DND-41 (cell line): ENCODE data around the gene FOXP1.

ENCODE experiments used
- ATAC-seq: fragments of 200-7000 bp; cut with Tn5 transposase; 3 replicates; pipeline ENCODE4 v1.9.1; 2021; ENCODE audit warnings: low read depth; ENCODE audit not compliant: insufficient read depth
- DNase-seq: peaks from one replicate; pipeline ENCODE4 v3.0.0-alpha.2; 2020
- H2AFZ ChIP-seq: 2 replicates; pipeline ENCODE4 v1.6.0; 2012; ENCODE audit warnings: low read depth, low read length
- H3K27ac ChIP-seq: 2 replicates; pipeline ENCODE4 v1.5.1; 2012; ENCODE audit warnings: low read length, inconsistent platforms
- H3K27me3 ChIP-seq: fragments of 200-600 bp; sonication (generic); 2 replicates; pipeline ENCODE4 v1.6.0; 2012; ENCODE audit warnings: low read length, mild to moderate bottlenecking, inconsistent platforms; ENCODE audit not compliant: insufficient read depth, poor library complexity
- H3K36me3 ChIP-seq: 2 replicates; pipeline ENCODE4 v1.5.1; 2012; ENCODE audit warnings: low read length, inconsistent platforms; ENCODE audit not compliant: insufficient read depth
- H3K4me1 ChIP-seq: 2 replicates; pipeline ENCODE4 v1.5.1; 2012; ENCODE audit warnings: mild to moderate bottlenecking, low read length; ENCODE audit not compliant: insufficient read depth
- H3K4me2 ChIP-seq: 2 replicates; pipeline ENCODE4 v1.6.0; 2012; ENCODE audit warnings: mild to moderate bottlenecking, moderate library complexity, low read length, inconsistent platforms; ENCODE audit not compliant: insufficient read depth
- H3K4me3 ChIP-seq, 2 experiments: fragments of 200-600 bp in 1 of 2; shearing (Covaris generic) in 1 of 2; 2 replicates each; pipeline ENCODE4 v1.5.1; 2012 to 2016; ENCODE audit warnings: inconsistent platforms in 2 of 2, low read length in 2 of 2, mild to moderate bottlenecking in 2 of 2, low read depth in 1 of 2, moderate library complexity in 1 of 2
- H3K79me2 ChIP-seq: 2 replicates; pipeline ENCODE4 v1.6.0; 2012; ENCODE audit warnings: low read length, inconsistent platforms; ENCODE audit not compliant: insufficient read depth
- H3K9ac ChIP-seq: 2 replicates; pipeline ENCODE4 v1.6.0; 2012; ENCODE audit warnings: low read depth, mild to moderate bottlenecking, inconsistent platforms, low read length, moderate library complexity
- H3K9me3 ChIP-seq: 2 replicates; pipeline ENCODE4 v1.5.1; 2012; ENCODE audit warnings: low read length, moderate library complexity, mild to moderate bottlenecking, inconsistent platforms; ENCODE audit not compliant: insufficient read depth, severe bottlenecking
- H4K20me1 ChIP-seq: 2 replicates; pipeline ENCODE4 v1.6.0; 2012; ENCODE audit warnings: low read length; ENCODE audit not compliant: insufficient read depth
- EZH2 ChIP-seq: IDR thresholded peaks from 3 replicates; pipeline ENCODE4 v1.6.1; 2012; ENCODE audit warnings: borderline replicate concordance, low read depth, mild to moderate bottlenecking, moderate library complexity, low read length, inconsistent platforms; ENCODE audit not compliant: severe bottlenecking
- TF ChIP-seq, protein P1 (sequence below): IDR thresholded peaks from 2 replicates; pipeline ENCODE4 v1.5.1; 2012; ENCODE audit warnings: borderline replicate concordance, low read length, moderate library complexity, mild to moderate bottlenecking; ENCODE audit not compliant: poor library complexity, severe bottlenecking; ENCODE audit errors: extremely low read depth

The FOXP1 gene

DNA sequence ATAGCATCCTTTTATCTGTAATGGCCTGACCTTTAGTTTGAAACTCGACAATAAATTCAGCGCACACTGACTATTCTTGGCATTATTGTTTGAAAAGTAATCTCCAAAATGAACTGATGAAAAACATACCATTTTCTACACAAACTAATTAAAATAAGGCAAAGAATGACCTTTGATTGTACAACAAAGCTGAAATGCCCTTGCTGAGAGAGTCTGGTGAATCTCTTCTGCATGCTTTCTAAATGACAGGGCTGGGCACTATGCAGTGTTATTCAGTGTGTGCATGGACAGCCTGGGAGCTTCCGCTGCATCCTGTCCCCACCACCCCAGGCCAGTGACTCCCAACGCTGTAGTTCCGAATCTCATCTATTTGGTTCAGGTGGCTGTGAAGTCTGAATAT, 530.8 kb downstream of the FOXP1 start:
- Histone ChIP-seq H3K9ac (no peak overlapping the region), H3K27ac (no peak overlapping the region), H3K4me2 (no peak overlapping the region), H3K36me3 (peaks cover 61% of the 10 kb centered on the region), H2AFZ (no peak overlapping the region), H3K79me2 (peaks cover 95% of the 10 kb centered on the region), H3K9me3 (no peaks in the 10 kb centered on the region), H3K4me3 (no peak overlapping the region), H3K4me1 (peaks cover 12% of the 10 kb centered on the region; the same call in 1 of the 2 replicates), H3K27me3 (no peaks in the 10 kb centered on the region), H4K20me1 (peaks cover 50% of the 10 kb centered on the region)
- TF ChIP-seq, protein P1, sequence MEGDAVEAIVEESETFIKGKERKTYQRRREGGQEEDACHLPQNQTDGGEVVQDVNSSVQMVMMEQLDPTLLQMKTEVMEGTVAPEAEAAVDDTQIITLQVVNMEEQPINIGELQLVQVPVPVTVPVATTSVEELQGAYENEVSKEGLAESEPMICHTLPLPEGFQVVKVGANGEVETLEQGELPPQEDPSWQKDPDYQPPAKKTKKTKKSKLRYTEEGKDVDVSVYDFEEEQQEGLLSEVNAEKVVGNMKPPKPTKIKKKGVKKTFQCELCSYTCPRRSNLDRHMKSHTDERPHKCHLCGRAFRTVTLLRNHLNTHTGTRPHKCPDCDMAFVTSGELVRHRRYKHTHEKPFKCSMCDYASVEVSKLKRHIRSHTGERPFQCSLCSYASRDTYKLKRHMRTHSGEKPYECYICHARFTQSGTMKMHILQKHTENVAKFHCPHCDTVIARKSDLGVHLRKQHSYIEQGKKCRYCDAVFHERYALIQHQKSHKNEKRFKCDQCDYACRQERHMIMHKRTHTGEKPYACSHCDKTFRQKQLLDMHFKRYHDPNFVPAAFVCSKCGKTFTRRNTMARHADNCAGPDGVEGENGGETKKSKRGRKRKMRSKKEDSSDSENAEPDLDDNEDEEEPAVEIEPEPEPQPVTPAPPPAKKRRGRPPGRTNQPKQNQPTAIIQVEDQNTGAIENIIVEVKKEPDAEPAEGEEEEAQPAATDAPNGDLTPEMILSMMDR = no peak
- TF ChIP-seq EZH2 = no peak
- ATAC-seq (no peak), DNase-seq (no peak)

DNA sequence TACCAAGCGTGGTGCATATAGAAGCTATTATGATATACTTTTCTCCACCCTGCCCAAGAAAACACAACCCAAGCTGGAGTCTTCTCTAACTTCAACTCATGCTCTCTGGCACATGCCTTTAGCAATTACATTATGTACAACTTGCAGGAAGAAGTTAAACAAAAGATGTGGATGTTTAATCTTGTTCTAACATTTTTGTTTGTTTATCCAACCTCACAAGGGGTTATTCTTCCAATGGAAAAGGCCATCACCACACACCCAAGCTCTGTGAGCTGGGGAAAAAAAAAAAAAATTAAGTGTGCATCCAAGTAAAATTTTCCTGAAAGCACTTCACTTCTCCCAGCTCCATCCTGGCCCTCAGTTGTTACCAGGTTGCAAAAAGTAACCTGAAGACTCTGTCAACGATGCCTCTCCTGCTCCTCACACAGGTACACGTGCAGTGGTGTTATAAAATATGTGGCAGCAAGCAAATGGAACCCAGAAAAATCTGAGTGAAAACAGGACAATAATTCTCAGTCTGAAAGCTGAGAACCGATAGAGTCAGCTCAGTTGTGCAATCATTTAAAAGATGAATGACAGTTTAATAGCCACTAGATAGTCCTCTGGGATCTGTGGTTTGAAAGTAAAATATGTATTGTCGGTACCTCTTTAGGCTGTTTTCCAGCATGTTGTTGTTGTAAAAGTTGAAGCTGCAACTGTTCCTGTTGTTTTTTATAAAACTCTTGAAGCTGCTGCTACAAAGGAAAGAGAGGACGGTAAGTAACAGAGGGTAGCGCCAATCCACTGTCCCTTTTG, 531.4 kb downstream of the FOXP1 start:
- Histone ChIP-seq H3K4me1 (peaks cover 12% of the 10 kb centered on the region; the same call in 1 of the 2 replicates), H3K79me2 (peaks cover 88% of the 10 kb centered on the region), H3K36me3 (peaks cover 67% of the 10 kb centered on the region), H2AFZ (no peak overlapping the region), H3K9me3 (no peaks in the 10 kb centered on the region), H3K27ac (no peak overlapping the region), H3K9ac (no peak overlapping the region), H3K27me3 (no peaks in the 10 kb centered on the region), H3K4me2 (no peak overlapping the region), H3K4me3 (no peak overlapping the region), H4K20me1 (peaks cover 44% of the 10 kb centered on the region)
- DNase-seq (no peak), ATAC-seq (no peak)
- no peak for TF ChIP-seq EZH2
- TF ChIP-seq, protein P1 = no peak

DNA sequence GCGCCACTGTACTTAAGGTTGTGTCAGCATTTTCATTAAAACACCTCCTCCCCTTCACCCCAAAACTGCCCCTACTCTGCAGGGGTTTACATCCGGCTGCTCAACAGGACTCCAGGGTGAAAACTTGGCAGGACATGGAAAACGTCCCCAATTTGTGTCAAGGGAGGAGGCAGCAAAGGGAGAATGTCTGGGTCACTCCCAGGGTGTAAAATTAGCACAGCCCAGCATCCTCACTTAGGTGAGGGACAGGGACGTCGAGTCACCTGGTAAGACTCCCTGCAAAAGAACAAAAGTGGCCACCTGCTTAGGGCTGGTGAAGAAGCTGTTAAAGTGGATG, 532.3 kb downstream of the FOXP1 start:
- H3K36me3 ChIP-seq = peaks cover 75% of the 10 kb centered on the region
- H2AFZ ChIP-seq = no peak overlapping the region
- TF ChIP-seq, protein P1 = no peak
- TF ChIP-seq EZH2 = no peak
- H3K4me1 ChIP-seq = peaks cover 12% of the 10 kb centered on the region; the same call in 1 of the 2 replicates
- no peaks in the 10 kb centered on the region for H3K27me3 ChIP-seq
- no peak overlapping the region for H3K27ac ChIP-seq
- H3K4me2 ChIP-seq = no peak overlapping the region
- H3K4me3 ChIP-seq = no peak overlapping the region
- ATAC-seq (no peak), DNase-seq (no peak)
- no peaks in the 10 kb centered on the region for H3K9me3 ChIP-seq
- peaks cover 80% of the 10 kb centered on the region for H3K79me2 ChIP-seq
- no peak overlapping the region for H3K9ac ChIP-seq
- peaks cover 38% of the 10 kb centered on the region for H4K20me1 ChIP-seq
